Osteoblast (primary cell): ENCODE data around the gene PPM1K. TPM values are rescaled to one million over a fixed set of nuclear protein-coding genes. Genes with fewer than 3 reads are reported as not detected.

Experiments used
- DNase-seq: peaks from one replicate; pipeline ENCODE4 v3.0.0; 2011; ENCODE audit warnings: low spot score, mixed read lengths; ENCODE audit not compliant: insufficient read length; ENCODE audit errors: missing footprints
- H2AFZ ChIP-seq: 2 replicates; pipeline ENCODE4 v1.6.0; 2011; ENCODE audit warnings: mild to moderate bottlenecking, low read length
- H3K27ac ChIP-seq: 2 replicates; pipeline ENCODE4 v1.5.1; 2011; ENCODE audit warnings: mild to moderate bottlenecking, low read depth, low read length, moderate library complexity
- H3K27me3 ChIP-seq: 2 replicates; pipeline ENCODE4 v1.6.0; 2012; ENCODE audit warnings: mild to moderate bottlenecking, control low read depth, inconsistent platforms, low read length, moderate library complexity; ENCODE audit not compliant: insufficient read depth
- H3K36me3 ChIP-seq: 2 replicates; pipeline ENCODE4 v1.5.1; 2011; ENCODE audit warnings: mild to moderate bottlenecking, low read length, control low read depth, moderate library complexity; ENCODE audit not compliant: insufficient read depth
- H3K4me1 ChIP-seq: 2 replicates; pipeline ENCODE4 v1.5.1; 2011; ENCODE audit warnings: mild to moderate bottlenecking, low read length, control low read depth, moderate library complexity; ENCODE audit not compliant: insufficient read depth
- H3K4me2 ChIP-seq: 2 replicates; pipeline ENCODE4 v1.6.0; 2011; ENCODE audit warnings: mild to moderate bottlenecking, low read length; ENCODE audit not compliant: insufficient read depth
- H3K4me3 ChIP-seq: fragments of 200-600 bp; sonication (generic); 3 replicates; pipeline ENCODE4 v1.5.1; 2012; ENCODE audit warnings: mild to moderate bottlenecking, low read length, inconsistent platforms; ENCODE audit not compliant: insufficient read depth
- H3K79me2 ChIP-seq: 2 replicates; pipeline ENCODE4 v1.6.0; 2012; ENCODE audit warnings: mild to moderate bottlenecking, low read length, control low read depth, inconsistent platforms; ENCODE audit not compliant: insufficient read depth
- H3K9me3 ChIP-seq: 2 replicates; pipeline ENCODE4 v1.5.1; 2011; ENCODE audit warnings: low read depth, low read length, control low read depth
- H4K20me1 ChIP-seq: 2 replicates; pipeline ENCODE4 v1.6.0; 2012; ENCODE audit warnings: mild to moderate bottlenecking, low read length, control low read depth; ENCODE audit not compliant: insufficient read depth
- CTCF ChIP-seq: IDR thresholded peaks from 2 replicates; pipeline ENCODE4 v1.5.1; 2011; ENCODE audit warnings: mild to moderate bottlenecking, low read depth, low read length, moderate library complexity; ENCODE audit errors: extremely low read depth
- total RNA-seq: library from RNA; depleted of rRNA; stranded (reverse); fragments of >200 nt; gene quantifications from 2 replicates; pipeline ENCODE4 v1.2.3, GENCODE V29; 2012

Gene PPM1K
- total RNA-seq, 1 donor = 21.0 TPM

DNA sequence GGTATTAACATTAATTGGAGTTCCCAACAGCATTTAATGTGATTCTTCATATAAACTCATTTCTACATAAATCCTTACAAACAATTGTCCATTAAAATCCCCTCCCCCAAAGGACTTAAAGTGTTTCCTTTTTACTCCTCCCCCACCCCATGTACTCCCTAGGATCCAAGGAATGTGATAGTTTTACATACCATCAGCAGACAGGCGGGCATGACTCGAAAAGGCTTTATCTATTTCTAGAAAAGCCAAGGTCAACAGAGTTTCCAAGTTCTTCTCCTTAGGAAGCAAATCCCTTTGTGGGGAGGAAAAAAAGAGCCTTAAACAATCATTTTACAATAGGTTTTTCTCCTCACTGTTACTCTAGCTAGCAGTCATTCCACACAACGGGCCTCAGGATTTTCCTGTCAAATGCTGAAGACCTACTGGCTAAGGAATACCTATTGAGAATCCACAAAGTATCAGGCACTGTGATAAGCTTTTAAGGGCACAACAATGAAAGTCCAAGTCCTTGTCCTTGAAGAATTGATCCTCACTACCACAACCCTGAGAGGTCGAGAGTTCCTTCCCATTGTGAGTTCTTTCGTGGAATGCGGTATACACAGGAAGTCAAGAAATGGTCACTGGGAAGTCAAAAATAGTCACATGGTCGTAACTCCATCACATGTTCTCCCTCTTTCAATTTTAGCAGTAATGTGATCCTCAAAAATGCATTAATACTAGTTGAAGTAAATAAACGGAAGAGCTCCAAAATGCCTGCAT lies 7.2 kb downstream of the PPM1K start:
- Histone ChIP-seq H4K20me1 (no peaks in the 10 kb centered on the region), H3K79me2 (peaks cover 30% of the 10 kb centered on the region), H3K4me3 (no peak overlapping the region), H3K9me3 (no peaks in the 10 kb centered on the region), H3K27ac (no peak overlapping the region), H2AFZ (no peak overlapping the region), H3K4me2 (no peak overlapping the region), H3K4me1 (peaks cover 23% of the 10 kb centered on the region), H3K27me3 (no peaks in the 10 kb centered on the region), H3K36me3 (no peaks in the 10 kb centered on the region)
- TF ChIP-seq CTCF = no peak
- peak; percentile 63 for DNase-seq

DNA sequence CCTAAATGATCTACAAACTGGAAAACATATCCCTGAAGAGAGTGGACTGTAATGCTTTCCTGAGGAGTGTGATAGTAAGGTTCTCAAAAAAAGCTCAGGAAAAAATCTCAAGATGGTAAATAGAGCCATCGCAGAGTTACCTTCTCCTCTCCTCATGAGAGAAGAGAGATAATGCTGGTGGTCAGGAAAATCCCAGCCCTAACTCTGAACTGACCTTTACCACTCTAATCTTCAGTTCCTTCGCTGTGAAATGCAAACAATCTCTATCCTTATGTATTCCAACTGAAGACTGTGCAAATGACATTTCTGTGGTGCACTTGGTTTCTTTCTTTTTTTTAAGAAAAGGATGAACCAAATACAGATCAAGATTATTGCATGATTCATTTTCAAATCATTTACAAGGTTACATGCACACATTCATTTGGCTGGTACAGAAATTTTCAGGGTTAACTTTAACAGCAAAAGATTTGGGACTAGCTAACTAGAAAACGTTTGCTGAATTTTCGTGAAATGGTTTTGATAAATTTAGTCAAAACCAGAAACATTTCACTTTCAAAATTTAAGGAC lies 8.3 kb downstream of the PPM1K start:
- Histone ChIP-seq H3K4me2 (peak overlapping the region; percentile 68), H2AFZ (no peak overlapping the region), H3K27ac (peak overlapping the region; percentile 65), H3K4me3 (peak overlapping the region; percentile 28), H3K27me3 (no peaks in the 10 kb centered on the region), H3K36me3 (peaks cover under 1% of the 10 kb centered on the region), H4K20me1 (no peaks in the 10 kb centered on the region), H3K79me2 (peaks cover 21% of the 10 kb centered on the region), H3K9me3 (no peaks in the 10 kb centered on the region), H3K4me1 (peaks cover 23% of the 10 kb centered on the region)
- no peak for DNase-seq
- TF ChIP-seq CTCF = no peak

DNA sequence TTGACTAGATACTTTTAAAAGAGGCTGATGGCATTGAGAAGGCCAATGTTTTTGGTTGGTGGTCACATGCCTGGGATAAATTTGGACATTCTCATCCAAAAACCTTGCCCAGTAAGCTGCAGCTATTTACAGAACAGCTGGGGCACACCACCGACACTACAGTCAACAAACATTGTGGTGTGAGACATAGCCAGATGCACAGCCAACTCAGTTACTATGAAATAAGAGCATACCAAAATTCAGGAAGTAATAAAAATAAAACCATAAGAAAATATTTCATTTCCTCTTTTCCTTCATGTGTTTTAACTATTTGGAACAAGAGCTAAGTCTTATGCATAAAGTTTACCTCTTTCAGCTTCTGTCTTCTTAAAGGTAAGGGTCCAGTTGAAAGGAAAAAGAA lies 8.8 kb downstream of the PPM1K start:
- no peak for TF ChIP-seq CTCF

DNA sequence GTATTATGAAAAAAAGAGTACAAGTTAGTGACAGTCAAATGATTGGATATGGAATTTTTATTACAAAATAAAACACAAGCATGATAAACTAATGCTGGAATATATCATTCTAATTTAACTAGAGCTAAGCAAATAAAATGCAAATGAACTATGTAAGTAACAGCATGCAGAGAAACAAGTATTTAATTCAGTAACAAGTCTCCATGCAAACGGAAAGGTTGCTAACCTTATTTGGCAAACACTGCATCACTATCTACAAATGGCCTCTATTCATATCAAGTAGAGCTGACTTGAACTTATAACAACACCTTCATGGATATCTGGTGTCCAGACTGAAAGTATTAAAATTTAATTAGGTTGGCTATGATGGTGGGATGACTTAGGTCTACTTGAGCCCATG lies 15.4 kb downstream of the PPM1K start:
- no peak for DNase-seq
- H3K4me2 ChIP-seq = no peak overlapping the region
- no peak for TF ChIP-seq CTCF
- H4K20me1 ChIP-seq = no peaks in the 10 kb centered on the region
- H3K4me1 ChIP-seq = no peaks in the 10 kb centered on the region
- no peaks in the 10 kb centered on the region for H3K79me2 ChIP-seq
- no peaks in the 10 kb centered on the region for H3K9me3 ChIP-seq
- H3K36me3 ChIP-seq = peaks cover 13% of the 10 kb centered on the region
- no peak overlapping the region for H3K4me3 ChIP-seq
- H3K27me3 ChIP-seq = no peaks in the 10 kb centered on the region
- no peak overlapping the region for H3K27ac ChIP-seq
- no peak overlapping the region for H2AFZ ChIP-seq

More for the DNA sequence above, 8.8 kb downstream of the PPM1K start:
- no peaks in the 10 kb centered on the region for H3K9me3 ChIP-seq
- peaks cover 23% of the 10 kb centered on the region for H3K4me1 ChIP-seq
- no peak for DNase-seq
- H4K20me1 ChIP-seq = no peaks in the 10 kb centered on the region
- H3K27me3 ChIP-seq = no peaks in the 10 kb centered on the region
- peak overlapping the region; percentile 68 for H3K4me2 ChIP-seq
- peak overlapping the region; percentile 28 for H3K4me3 ChIP-seq
- H3K27ac ChIP-seq = peak overlapping the region; percentile 65
- no peak overlapping the region for H2AFZ ChIP-seq
- H3K36me3 ChIP-seq = peaks cover 3% of the 10 kb centered on the region
- H3K79me2 ChIP-seq = peaks cover 19% of the 10 kb centered on the region
